SK-N-SH (cell line): ENCODE data around the gene SLC7A1. TPM values are rescaled to one million over a fixed set of nuclear protein-coding genes. Genes with fewer than 3 reads are reported as not detected.

ENCODE experiments used
- CTCF ChIA-PET: fragments of 300-600, 350-600 bp; formaldehyde crosslinking; extraction: SDS; loops from one replicate; lab custom pipeline; 2021; lab: Yijun Ruan, JAX
- POLR2A ChIA-PET: fragments of 350-600 bp; sonication (Branson Sonifier 250); formaldehyde crosslinking; extraction: SDS; loops from one replicate; lab custom pipeline; 2020; ENCODE audit warnings: antibody characterized with exemption, inconsistent platforms; lab: Yijun Ruan, JAX
- DNase-seq: peaks from one replicate; pipeline ENCODE4 v3.0.0; 2012
- H2AFZ ChIP-seq: fragments of 200-600 bp; sonication (generic); 2 replicates; pipeline ENCODE4 v1.8.1; 2016; ENCODE audit warnings: antibody characterized with exemption, mild to moderate bottlenecking, low read depth
- H3F3A ChIP-seq: fragments of 200-600 bp; sonication (generic); replicated peaks from 2 replicates; pipeline ENCODE3; 2016; ENCODE audit warnings: antibody characterized with exemption, mild to moderate bottlenecking; ENCODE audit not compliant: insufficient read depth
- H3K27ac ChIP-seq, 2 experiments: fragments of 200-500 bp in 1 of 2; fragments of 200-600 bp in 1 of 2; sonication (Bioruptor generic) in 1 of 2; sonication (generic), shearing (Covaris generic) in 1 of 2; 2 replicates each; pipeline versions ENCODE4 v1.5.1 to v1.6.1; 2014 to 2016; ENCODE audit warnings: low read depth in 2 of 2, inconsistent platforms in 1 of 2, low read length in 1 of 2, mild to moderate bottlenecking in 1 of 2, mixed read lengths in 1 of 2
- H3K27me3 ChIP-seq: fragments of 200-600 bp; sonication (generic), shearing (Covaris generic); 2 replicates; pipeline ENCODE4 v1.6.1; 2016; ENCODE audit warnings: mixed run types; ENCODE audit not compliant: insufficient read depth
- H3K36me3 ChIP-seq, 2 experiments: fragments of 200-500 bp in 1 of 2; fragments of 200-600 bp in 1 of 2; sonication (Bioruptor generic) in 1 of 2; sonication (generic) in 1 of 2; replicated peaks in 1 of 2; 2 replicates each; pipeline versions ENCODE3 to v1.5.1; 2014 to 2016; ENCODE audit warnings: low read length in 1 of 2, mild to moderate bottlenecking in 1 of 2; ENCODE audit not compliant: insufficient read depth in 2 of 2, control insufficient read depth in 1 of 2
- H3K4me1 ChIP-seq, 2 experiments: fragments of 200-500 bp in 1 of 2; fragments of 200-600 bp in 1 of 2; sonication (Bioruptor generic) in 1 of 2; sonication (generic), shearing (Covaris generic) in 1 of 2; 2 replicates each; pipeline versions ENCODE4 v1.5.1 to v1.6.1; 2014 to 2016; ENCODE audit warnings: low read depth in 1 of 2, low read length in 1 of 2, mixed run types in 1 of 2; ENCODE audit not compliant: insufficient read depth in 2 of 2, control insufficient read depth in 1 of 2
- H3K4me2 ChIP-seq: fragments of 200-600 bp; sonication (generic), shearing (Covaris generic); 2 replicates; pipeline ENCODE4 v1.6.1; 2017; ENCODE audit warnings: mixed run types
- H3K4me3 ChIP-seq, 2 experiments: fragments of 200-500 bp in 1 of 2; fragments of 200-600 bp in 1 of 2; sonication (Bioruptor generic) in 1 of 2; sonication (generic), shearing (Covaris generic) in 1 of 2; 2 replicates each; pipeline versions ENCODE4 v1.5.1 to v1.8.1; 2014 to 2016; ENCODE audit warnings: low read depth in 2 of 2, inconsistent platforms in 1 of 2, low read length in 1 of 2, mild to moderate bottlenecking in 1 of 2, mixed read lengths in 1 of 2, moderate library complexity in 1 of 2
- H3K79me2 ChIP-seq: fragments of 200-600 bp; sonication (generic); 2 replicates; pipeline ENCODE4 v1.8.1; 2017; ENCODE audit warnings: mild to moderate bottlenecking; ENCODE audit not compliant: insufficient read depth
- H3K9ac ChIP-seq: fragments of 200-600 bp; sonication (generic); 2 replicates; pipeline ENCODE4 v1.6.1; 2017; ENCODE audit warnings: mixed run types
- H3K9me2 ChIP-seq: fragments of 200-600 bp; sonication (generic); 2 replicates; pipeline ENCODE4 v1.6.1; 2017; ENCODE audit warnings: mixed run types
- H3K9me3 ChIP-seq: fragments of 200-600 bp; sonication (generic); 2 replicates; pipeline ENCODE4 v1.6.1; 2017; ENCODE audit warnings: mixed run types, mild to moderate bottlenecking, moderate library complexity
- H4K20me1 ChIP-seq: fragments of 200-600 bp; sonication (generic); 2 replicates; pipeline ENCODE4 v1.6.1; 2017; ENCODE audit warnings: mild to moderate bottlenecking, mixed run types; ENCODE audit not compliant: insufficient read depth
- CTCF ChIP-seq: fragments of 200-600 bp; sonication (generic); IDR thresholded peaks from 2 replicates; pipeline ENCODE4 v1.6.1; 2017; ENCODE audit warnings: antibody characterized with exemption, mild to moderate bottlenecking, moderate library complexity
- ELF1 ChIP-seq: IDR thresholded peaks from 2 replicates; pipeline ENCODE4 v1.4.0; 2012
- FOXM1 ChIP-seq: IDR thresholded peaks from 2 replicates; pipeline ENCODE4 v1.4.0; 2012; ENCODE audit warnings: low read depth, mild to moderate bottlenecking
- GATA2 ChIP-seq: sonication (generic); formaldehyde crosslinking; IDR thresholded peaks from 2 replicates; pipeline ENCODE4 v1.5.0; 2020; ENCODE audit warnings: mild to moderate bottlenecking, missing genetic modification reagents
- IRF3 ChIP-seq: fragments of 150-350 bp; IDR thresholded peaks from 2 replicates; pipeline ENCODE4 v1.6.1; 2016; ENCODE audit warnings: mild to moderate bottlenecking, low read depth, low read length
- NFIC ChIP-seq: IDR thresholded peaks from 2 replicates; pipeline ENCODE4 v1.4.0; 2012; ENCODE audit warnings: borderline replicate concordance
- POLR2AphosphoS5 ChIP-seq: IDR thresholded peaks from 2 replicates; pipeline ENCODE4 v1.6.1; 2012; ENCODE audit warnings: low read depth, low read length
- RFX5 ChIP-seq: IDR thresholded peaks from 2 replicates; pipeline ENCODE4 v1.6.1; 2012; ENCODE audit warnings: mild to moderate bottlenecking, improper control_type of control experiment, low read length
- USF2 ChIP-seq: fragments of 150-350 bp; IDR thresholded peaks from 2 replicates; pipeline ENCODE4 v1.6.1; 2017; ENCODE audit warnings: antibody characterized with exemption, low read length, low read depth, borderline replicate concordance
- ZBTB33 ChIP-seq: IDR thresholded peaks from 2 replicates; pipeline ENCODE4 v1.4.0; 2012; ENCODE audit warnings: low read depth, borderline replicate concordance
- WGBS: methylation state at CpG from one replicate; pipeline ENCODE4 v1.1.6; 2017; ENCODE audit warnings: low lambda C conversion rate; 5-methylcytosine and 5-hydroxymethylcytosine counted together
- polyA plus RNA-seq, 3 experiments: library from polyadenylated mRNA; depleted of rRNA; stranded (reverse); fragments of >200 nt; gene quantifications; 2 replicates each; pipeline ENCODE4 v1.2.3, GENCODE V29; 2012

SLC7A1 gene
- polyA plus RNA-seq, 1 of the 3 experiments (the other 2 are of a cell fraction), result 14.0 TPM

- peaks cover 5% of the 10 kb centered on the region for H3F3A ChIP-seq
- H3K36me3 ChIP-seq, result peaks cover 5 to 57% of the 10 kb centered on the region in 2 experiments
- peaks cover 4 to 26% of the 10 kb centered on the region in 2 experiments; a peak in 2 of 4 replicates for H3K4me1 ChIP-seq
- WGBS, result 98% methylated on average over 8 of the region's 10 CpGs
- H3K27me3 ChIP-seq, result no peaks in the 10 kb centered on the region
- H4K20me1 ChIP-seq, result 0 out of 2 replicates have a peak, but pooled peaks cover 2% of the 10 kb centered on the region
- CTCF ChIA-PET, result interaction anchor here (0.6 to 10.4 kb wide), 3 partner anchors 13 to 603 kb away, joined by 3 to 143 read pairs (median 3); no protein-coding TSS in a partner anchor
- H3K4me3 ChIP-seq, result no peak overlapping the region
- H3K27ac ChIP-seq, result no peak overlapping the region
- no peak overlapping the region for H3K9ac ChIP-seq
- no peak overlapping the region for H3K4me2 ChIP-seq
- no peak overlapping the region for H2AFZ ChIP-seq
- no peak for DNase-seq
- peaks cover 4% of the 10 kb centered on the region; the same call in 1 of the 2 replicates for H3K79me2 ChIP-seq
- H3K9me3 ChIP-seq, result no peaks in the 10 kb centered on the region
- H3K9me2 ChIP-seq, result no peaks in the 10 kb centered on the region
- TF ChIP-seq NFIC (no peak), IRF3 (no peak), RFX5 (no peak), GATA2 (CRISPR knock-in tag) (no peak), ELF1 (no peak), USF2 (no peak), POLR2AphosphoS5 (no peak)
- POLR2A ChIA-PET, result no interaction called here
Measured at GRCh38 chr13:29510651-29511084, 84.8 kb downstream of the SLC7A1 start.

- Histone ChIP-seq H3K4me1 (peaks cover 4 to 26% of the 10 kb centered on the region in 2 experiments; a peak in 2 of 4 replicates), H3K9me2 (no peaks in the 10 kb centered on the region), H2AFZ (no peak overlapping the region), H3F3A (peaks cover 5% of the 10 kb centered on the region), H4K20me1 (0 out of 2 replicates have a peak, but pooled peaks cover 2% of the 10 kb centered on the region), H3K4me3 (no peak overlapping the region), H3K9me3 (no peaks in the 10 kb centered on the region), H3K36me3 (peaks cover 5 to 52% of the 10 kb centered on the region in 2 experiments), H3K4me2 (no peak overlapping the region), H3K27me3 (no peaks in the 10 kb centered on the region), H3K79me2 (peaks cover 4% of the 10 kb centered on the region; the same call in 1 of the 2 replicates), H3K9ac (no peak overlapping the region), H3K27ac (no peak overlapping the region; a peak in 2 of 4 replicates)
- no peak for DNase-seq
- ChIA-PET POLR2A (no interaction called here), CTCF (interaction anchor here (1.2 to 10.4 kb wide), 5 partner anchors 8 to 604 kb away, joined by 3 to 143 read pairs (median 20); no protein-coding TSS in a partner anchor)
- WGBS, result 94% methylated on average over 14 of the region's 14 CpGs
- TF ChIP-seq ZBTB33, result no peak
- no peak for TF ChIP-seq CTCF
- no peak for TF ChIP-seq FOXM1
Measured at GRCh38 chr13:29509999-29510589, 85.4 kb downstream of the SLC7A1 start.
